ENCODE results near the gene EMP1.
"Not testable (repeated sequence)": the region's sequence is repeated elsewhere in the genome, so short reads cannot be mapped to it uniquely, and the experiment has no call there.

Gene EMP1

GRCh38 chr12:13259625-13260024 is 63.1 kb downstream of the EMP1 start:
- not testable (repeated sequence) for DNase-seq

GRCh38 chr12:13267826-13268225 is 71.3 kb downstream of the EMP1 start:
- DNase-seq: not testable (repeated sequence)

- DNase-seq: no peak
Observed at GRCh38 chr12:13268581-13268980, 72.1 kb downstream of the EMP1 start.

Data from T-helper 2 cell (primary cell).